ENCODE data around the gene ZSCAN5A.

GRCh38 chr19:56189785-56190184 lies 124.9 kb downstream of the ZSCAN5A start:
- no peak for TF ChIP-seq CTCF (IDR thresholded peaks at IDR 0.05)
- no peak for TF ChIP-seq GABPA (IDR thresholded peaks at IDR 0.05; ENCODE audit: low read depth)
- no peak for TF ChIP-seq POLR2AphosphoS5 (IDR thresholded peaks at IDR 0.05; ENCODE audit: low read depth, low read length)
- no peak for TF ChIP-seq SMC3 (IDR thresholded peaks at IDR 0.05; ENCODE audit: low read depth, low read length)
- TF ChIP-seq YY1 (IDR thresholded peaks at IDR 0.05; ENCODE audit: low read depth): no peak
- no peak for TF ChIP-seq MXI1 (IDR thresholded peaks at IDR 0.05; ENCODE audit: low read depth, low read length)
- TF ChIP-seq PBX3 (IDR thresholded peaks at IDR 0.05): no peak
- no peak for TF ChIP-seq FOXJ3 (CRISPR knock-in tag; IDR thresholded peaks at IDR 0.05)
